SU-DHL-6 (cell line): ENCODE data around the gene HOXB6.

Experiments used
- H2AFZ ChIP-seq: fragments of 200-600 bp; sonication (generic); 2 replicates; pipeline ENCODE4 v1.6.1; 2014; ENCODE audit warnings: low read depth, mild to moderate bottlenecking, moderate library complexity, mixed read lengths, antibody characterized with exemption, low read length; ENCODE audit not compliant: severe bottlenecking
- H3F3A ChIP-seq: fragments of 200-600 bp; shearing (Covaris generic); 2 replicates; pipeline ENCODE4 v1.6.0; 2016; ENCODE audit warnings: antibody characterized with exemption, mild to moderate bottlenecking; ENCODE audit not compliant: insufficient read depth
- H3K27ac ChIP-seq: fragments of 200-600 bp; sonication (generic); 2 replicates; pipeline ENCODE4 v1.5.1; 2016; ENCODE audit warnings: low read depth, mild to moderate bottlenecking, low read length, moderate library complexity, mixed read lengths
- H3K27me3 ChIP-seq: fragments of 200-600 bp; sonication (generic), shearing (Covaris generic); 2 replicates; pipeline ENCODE4 v1.6.0; 2014; ENCODE audit warnings: mild to moderate bottlenecking, low read length
- H3K36me3 ChIP-seq: fragments of 200-600 bp; sonication (generic); 2 replicates; pipeline ENCODE4 v1.6.1; 2014; ENCODE audit warnings: mild to moderate bottlenecking, low read length, mixed read lengths
- H3K4me2 ChIP-seq: fragments of 300-600, 200-600 bp; shearing (Covaris generic), sonication (generic); 2 replicates; pipeline ENCODE4 v1.6.0; 2014; ENCODE audit warnings: low read length, low read depth, mild to moderate bottlenecking; ENCODE audit not compliant: poor library complexity, severe bottlenecking
- H3K4me3 ChIP-seq: fragments of 200-600 bp; sonication (generic); 2 replicates; pipeline ENCODE4 v1.5.1; 2014; ENCODE audit warnings: antibody characterized with exemption, low read length, mild to moderate bottlenecking, mixed read lengths; ENCODE audit not compliant: insufficient read depth, poor library complexity, severe bottlenecking
- H3K79me2 ChIP-seq: fragments of 200-600 bp; sonication (generic); 2 replicates; pipeline ENCODE4 v1.6.1; 2014; ENCODE audit warnings: mild to moderate bottlenecking, low read length, moderate library complexity; ENCODE audit not compliant: insufficient read depth
- H3K9ac ChIP-seq: fragments of 200-600 bp; sonication (generic); 2 replicates; pipeline ENCODE4 v1.7.0; 2014; ENCODE audit warnings: mild to moderate bottlenecking, low read length
- H3K9me2 ChIP-seq: fragments of 200-600 bp; sonication (generic); replicated peaks from 2 replicates; pipeline ENCODE4 v1.6.1; 2014; ENCODE audit warnings: low read length; ENCODE audit not compliant: insufficient read depth
- H3K9me3 ChIP-seq: fragments of 200-600 bp; sonication (generic); 2 replicates; pipeline ENCODE4 v1.6.1; 2014; ENCODE audit warnings: low read length, mixed read lengths; ENCODE audit not compliant: insufficient read depth
- H4K20me1 ChIP-seq: fragments of 200-600 bp; sonication (generic); 2 replicates; pipeline ENCODE4 v1.6.1; 2014; ENCODE audit warnings: low read depth, mild to moderate bottlenecking, antibody characterized with exemption, low read length, moderate library complexity, mixed read lengths
- CTCF ChIP-seq: fragments of 200-600 bp; sonication (generic); IDR thresholded peaks from one replicate; pipeline ENCODE4 v1.5.1; 2017; ENCODE audit warnings: antibody characterized with exemption, mild to moderate bottlenecking, low read length, moderate library complexity; ENCODE audit not compliant: insufficient read depth, poor library complexity, severe bottlenecking
- EZH2phosphoT487 ChIP-seq: fragments of 200-600 bp; sonication (generic), shearing (Covaris generic); conservative IDR thresholded peaks from 2 replicates; pipeline ENCODE4 v1.6.1; 2018; ENCODE audit warnings: mild to moderate bottlenecking, antibody characterized with exemption, low read length, moderate library complexity, mixed read lengths

HOXB6 gene

GRCh38 chr17:48605991-48606891, 1.5 kb upstream of the HOXB6 start:
- H3K9ac ChIP-seq, result no peak overlapping the region
- H3K27ac ChIP-seq, result no peak overlapping the region
- TF ChIP-seq CTCF, result no peak
- TF ChIP-seq EZH2phosphoT487, result no peak
- no peaks in the 10 kb centered on the region for H3K36me3 ChIP-seq
- H3K9me2 ChIP-seq, result no peaks in the 10 kb centered on the region
- no peak overlapping the region for H3K4me2 ChIP-seq
- H3K79me2 ChIP-seq, result no peaks in the 10 kb centered on the region
- no peaks in the 10 kb centered on the region for H3K9me3 ChIP-seq
- no peaks in the 10 kb centered on the region for H3K27me3 ChIP-seq
- H3K4me3 ChIP-seq, result no peak overlapping the region
- no peak overlapping the region for H2AFZ ChIP-seq
- no peaks in the 10 kb centered on the region for H4K20me1 ChIP-seq
- no peaks in the 10 kb centered on the region for H3F3A ChIP-seq

- H4K20me1 ChIP-seq, result no peaks in the 10 kb centered on the region
- H3K79me2 ChIP-seq, result no peaks in the 10 kb centered on the region
- no peaks in the 10 kb centered on the region for H3K27me3 ChIP-seq
- no peaks in the 10 kb centered on the region for H3K9me3 ChIP-seq
- H3K9ac ChIP-seq, result no peak overlapping the region
- H3K27ac ChIP-seq, result no peak overlapping the region
- TF ChIP-seq EZH2phosphoT487, result no peak
- TF ChIP-seq CTCF, result no peak
- H3K4me3 ChIP-seq, result no peak overlapping the region
- H3K36me3 ChIP-seq, result no peaks in the 10 kb centered on the region
- no peaks in the 10 kb centered on the region for H3K9me2 ChIP-seq
- no peaks in the 10 kb centered on the region for H3F3A ChIP-seq
- no peak overlapping the region for H3K4me2 ChIP-seq
- H2AFZ ChIP-seq, result no peak overlapping the region
Observed at GRCh38 chr17:48605409-48605919, 678 bp upstream of the HOXB6 start.

GRCh38 chr17:48603959-48604769, 622 bp downstream of the HOXB6 start:
- no peaks in the 10 kb centered on the region for H4K20me1 ChIP-seq
- no peak overlapping the region for H3K27ac ChIP-seq
- no peak overlapping the region for H3K9ac ChIP-seq
- H3K36me3 ChIP-seq, result no peaks in the 10 kb centered on the region
- no peaks in the 10 kb centered on the region for H3K27me3 ChIP-seq
- H3F3A ChIP-seq, result no peaks in the 10 kb centered on the region
- H3K9me3 ChIP-seq, result no peaks in the 10 kb centered on the region
- no peaks in the 10 kb centered on the region for H3K79me2 ChIP-seq
- H3K4me3 ChIP-seq, result no peak overlapping the region
- no peak overlapping the region for H2AFZ ChIP-seq
- H3K4me2 ChIP-seq, result no peak overlapping the region
- TF ChIP-seq CTCF, result no peak
- H3K9me2 ChIP-seq, result no peaks in the 10 kb centered on the region
